PFSK-1 (cell line): ENCODE data around the gene ENOPH1.

Experiments used
- POLR2AphosphoS5 ChIP-seq: IDR thresholded peaks from 2 replicates; pipeline ENCODE4 v1.6.1; 2012; ENCODE audit warnings: low read depth, mild to moderate bottlenecking, control low read depth, low read length, moderate library complexity
- SIN3A ChIP-seq: IDR thresholded peaks from 2 replicates; pipeline ENCODE4 v1.6.1; 2012; ENCODE audit warnings: mild to moderate bottlenecking, low read length, moderate library complexity, borderline replicate concordance; ENCODE audit not compliant: insufficient read depth
- TAF1 ChIP-seq: IDR thresholded peaks from 2 replicates; pipeline ENCODE4 v1.6.1; 2012; ENCODE audit warnings: low read length, control low read depth, borderline replicate concordance; ENCODE audit not compliant: insufficient read depth
- TF ChIP-seq, protein P1 (sequence below), 2 experiments: IDR thresholded peaks; 2 replicates each; pipeline versions ENCODE4 v1.6.1 to v1.8.0; 2011 to 2012; ENCODE audit warnings: low read depth in 2 of 2, low read length in 2 of 2, control low read depth in 1 of 2, inconsistent platforms in 1 of 2, mild to moderate bottlenecking in 1 of 2, moderate library complexity in 1 of 2; ENCODE audit not compliant: insufficient read depth in 1 of 2

DNA sequence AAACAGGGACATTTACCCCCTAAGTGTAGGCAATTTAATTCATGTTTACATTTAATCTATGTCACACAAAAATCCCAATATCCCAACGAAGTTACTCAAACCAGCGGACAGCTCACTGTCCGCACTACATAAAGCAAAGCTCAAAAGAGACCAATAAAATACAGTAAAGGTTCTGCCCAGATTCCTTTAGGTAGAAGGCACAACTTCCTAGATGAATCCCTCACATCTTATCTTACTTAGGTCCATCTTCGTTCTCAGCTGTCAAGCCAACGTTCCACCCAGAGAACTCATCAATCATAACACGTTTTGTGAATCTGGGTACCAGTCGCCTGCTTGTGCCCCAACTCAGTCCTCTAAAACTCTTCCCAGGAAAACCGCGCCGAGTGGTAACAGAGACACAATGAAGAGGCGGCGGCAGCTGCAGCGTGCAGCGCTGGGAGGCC, 1.8 kb upstream of the ENOPH1 start:
- TF ChIP-seq POLR2AphosphoS5 (no peak), TAF1 (no peak), SIN3A (peak; percentile 84; the same call in 1 of the 2 replicates)
- TF ChIP-seq, protein P1, sequence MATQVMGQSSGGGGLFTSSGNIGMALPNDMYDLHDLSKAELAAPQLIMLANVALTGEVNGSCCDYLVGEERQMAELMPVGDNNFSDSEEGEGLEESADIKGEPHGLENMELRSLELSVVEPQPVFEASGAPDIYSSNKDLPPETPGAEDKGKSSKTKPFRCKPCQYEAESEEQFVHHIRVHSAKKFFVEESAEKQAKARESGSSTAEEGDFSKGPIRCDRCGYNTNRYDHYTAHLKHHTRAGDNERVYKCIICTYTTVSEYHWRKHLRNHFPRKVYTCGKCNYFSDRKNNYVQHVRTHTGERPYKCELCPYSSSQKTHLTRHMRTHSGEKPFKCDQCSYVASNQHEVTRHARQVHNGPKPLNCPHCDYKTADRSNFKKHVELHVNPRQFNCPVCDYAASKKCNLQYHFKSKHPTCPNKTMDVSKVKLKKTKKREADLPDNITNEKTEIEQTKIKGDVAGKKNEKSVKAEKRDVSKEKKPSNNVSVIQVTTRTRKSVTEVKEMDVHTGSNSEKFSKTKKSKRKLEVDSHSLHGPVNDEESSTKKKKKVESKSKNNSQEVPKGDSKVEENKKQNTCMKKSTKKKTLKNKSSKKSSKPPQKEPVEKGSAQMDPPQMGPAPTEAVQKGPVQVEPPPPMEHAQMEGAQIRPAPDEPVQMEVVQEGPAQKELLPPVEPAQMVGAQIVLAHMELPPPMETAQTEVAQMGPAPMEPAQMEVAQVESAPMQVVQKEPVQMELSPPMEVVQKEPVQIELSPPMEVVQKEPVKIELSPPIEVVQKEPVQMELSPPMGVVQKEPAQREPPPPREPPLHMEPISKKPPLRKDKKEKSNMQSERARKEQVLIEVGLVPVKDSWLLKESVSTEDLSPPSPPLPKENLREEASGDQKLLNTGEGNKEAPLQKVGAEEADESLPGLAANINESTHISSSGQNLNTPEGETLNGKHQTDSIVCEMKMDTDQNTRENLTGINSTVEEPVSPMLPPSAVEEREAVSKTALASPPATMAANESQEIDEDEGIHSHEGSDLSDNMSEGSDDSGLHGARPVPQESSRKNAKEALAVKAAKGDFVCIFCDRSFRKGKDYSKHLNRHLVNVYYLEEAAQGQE (IDR thresholded peaks at IDR 0.05; ENCODE audit: insufficient read depth in 1 of 2, low read depth in 2 of 2, low read length in 2 of 2): no peak
